A549 (cell line): Measurements from ENCODE around the gene SPSB1. TPM values are rescaled to one million over a fixed set of nuclear protein-coding genes. Genes with fewer than 3 reads are reported as not detected.
A peak's percentile ranks its signal among the peaks of the same experiment; 100 is the strongest.

ENCODE experiments used
- ATAC-seq, 2 experiments: fragments of 200-7000 bp in 1 of 2; fragments of >200 bp in 1 of 2; cut with Nextera tagmentation in 1 of 2; cut with Tn5 transposase in 1 of 2; 3 replicates each; pipeline versions ENCODE4 v1.8.0 to v1.9.1; 2018 to 2020; ENCODE audit warnings: mild to moderate bottlenecking in 1 of 2, moderate library complexity in 1 of 2
- CTCF ChIA-PET: fragments of 300-600 bp; sonication (Branson Sonifier 250); formaldehyde crosslinking; extraction: SDS; loops from one replicate; lab custom pipeline; 2021; ENCODE audit warnings: antibody characterized with exemption, inconsistent platforms; lab: Yijun Ruan, JAX
- POLR2A ChIA-PET: fragments of 350-600 bp; formaldehyde crosslinking; extraction: SDS; loops from one replicate; lab custom pipeline; 2021; ENCODE audit warnings: antibody characterized with exemption, inconsistent platforms; lab: Yijun Ruan, JAX
- DNase-seq, 2 experiments: peaks; one replicate each; pipeline versions ENCODE4 v3.0.0 to v3.0.0-alpha.2; 2011 to 2016; ENCODE audit warnings: low read depth in 1 of 2, low spot score in 1 of 2
- FAIRE-seq: peaks from 2 replicates; lab custom pipeline; 2011; peaks lifted over from hg19 to GRCh38; lab: Jason Lieb, UNC
- H3K27ac ChIP-seq, 2 experiments: fragments of >200 bp; sonication (Bioruptor Twin); formaldehyde crosslinking; 3 replicates each; pipeline ENCODE4 v1.5.1; 2016 to 2017
- H3K4me1 ChIP-seq: fragments of >200 bp; sonication (Bioruptor Twin); formaldehyde crosslinking; 3 replicates; pipeline ENCODE4 v1.6.1; 2016
- H3K4me2 ChIP-seq: fragments of >200 bp; sonication (Bioruptor Twin); formaldehyde crosslinking; 3 replicates; pipeline ENCODE4 v1.6.1; 2016
- H3K4me3 ChIP-seq: fragments of >200 bp; sonication (Bioruptor Twin); formaldehyde crosslinking; 3 replicates; pipeline ENCODE4 v1.5.1; 2016
- H3K9me3 ChIP-seq: fragments of >200 bp; sonication (Bioruptor Twin); formaldehyde crosslinking; 3 replicates; pipeline ENCODE4 v1.6.1; 2016
- CHD4 ChIP-seq: fragments of 200-600 bp; sonication (generic); IDR thresholded peaks from 2 replicates; pipeline ENCODE4 v1.6.1; 2016; ENCODE audit warnings: antibody characterized with exemption, mild to moderate bottlenecking, borderline replicate concordance
- EHF ChIP-seq: fragments of 250-450 bp; sonication (Bioruptor Pico); IDR thresholded peaks from 2 replicates; pipeline ENCODE4 v1.5.0; 2020; ENCODE audit warnings: mild to moderate bottlenecking
- ELK1 ChIP-seq: fragments of 150-350 bp; IDR thresholded peaks from 2 replicates; pipeline ENCODE4 v1.6.1; 2014; ENCODE audit warnings: low read depth, mild to moderate bottlenecking, low read length
- FOSL2 ChIP-seq, 2 experiments: fragments of 450-650 bp in 1 of 2; fragments of >200 bp in 1 of 2; sonication (Bioruptor Twin) in 1 of 2; formaldehyde crosslinking; IDR thresholded peaks; 2 replicates each; pipeline versions ENCODE4 v1.5.0 to v1.6.1; 2016 to 2020; ENCODE audit warnings: mild to moderate bottlenecking in 1 of 2, moderate library complexity in 1 of 2
- GATA3 ChIP-seq: IDR thresholded peaks from 2 replicates; pipeline ENCODE4 v1.6.1; 2012; ENCODE audit warnings: borderline replicate concordance
- HOXB13 ChIP-seq: fragments of 250-450 bp; sonication (Bioruptor Pico); IDR thresholded peaks from 2 replicates; pipeline ENCODE4 v1.5.0; 2020; ENCODE audit warnings: low read depth, mild to moderate bottlenecking, moderate library complexity
- HOXB5 ChIP-seq: fragments of 250-450 bp; sonication (Bioruptor Pico); IDR thresholded peaks from 2 replicates; pipeline ENCODE4 v1.5.0; 2020; ENCODE audit warnings: mild to moderate bottlenecking, moderate library complexity
- JUNB ChIP-seq: fragments of >200 bp; sonication (Bioruptor Twin); formaldehyde crosslinking; IDR thresholded peaks from 2 replicates; pipeline ENCODE4 v1.6.1; 2016
- MAX ChIP-seq: IDR thresholded peaks from 2 replicates; pipeline ENCODE4 v1.6.1; 2012
- POLR2AphosphoS2 ChIP-seq: conservative IDR thresholded peaks from 2 replicates; pipeline ENCODE4 v1.6.1; 2012; ENCODE audit warnings: low read length, improper control_type of control experiment, inconsistent platforms
- SMC3 ChIP-seq: fragments of >200 bp; sonication (Bioruptor Twin); formaldehyde crosslinking; IDR thresholded peaks from 3 replicates; pipeline ENCODE4 v1.6.1; 2018; ENCODE audit warnings: inconsistent platforms
- TP53 ChIP-seq: fragments of 250-450 bp; sonication (Bioruptor Pico); IDR thresholded peaks from 2 replicates; pipeline ENCODE4 v1.5.0; 2021; ENCODE audit warnings: mild to moderate bottlenecking, moderate library complexity
- ZSCAN20 ChIP-seq: fragments of 250-450 bp; sonication (Bioruptor Pico); IDR thresholded peaks from 2 replicates; pipeline ENCODE4 v1.8.0; 2022; ENCODE audit warnings: mild to moderate bottlenecking, moderate library complexity
- WGBS: methylation state at CpG from one replicate; pipeline ENCODE4 v1.1.6; 2017; ENCODE audit errors: missing lambda C conversion rate; 5-methylcytosine and 5-hydroxymethylcytosine counted together
- polyA plus RNA-seq, 4 experiments: library from polyadenylated mRNA; depleted of rRNA in 3 of 4; stranded (reverse); fragments of >200 nt; fragmentation: RNase III in 1 of 4; extraction: RNeasy Plus Mini Kit Qiagen cat#74134 plus additional on column Dnase treatment in 1 of 4; gene quantifications; 2 replicates in 3 of 4; 3 replicates in 1 of 4; pipeline ENCODE4 v1.2.3, GENCODE V29; 2011 to 2017
- TF ChIP-seq, protein P1 (sequence below): fragments of >200 bp; sonication (Bioruptor Twin); formaldehyde crosslinking; IDR thresholded peaks from 2 replicates; pipeline ENCODE4 v1.6.1; 2016

SPSB1 gene
- polyA plus RNA-seq, 2 of the 4 experiments (the other 2 are of a cell fraction), result 22.3 to 23.7 TPM

DNA sequence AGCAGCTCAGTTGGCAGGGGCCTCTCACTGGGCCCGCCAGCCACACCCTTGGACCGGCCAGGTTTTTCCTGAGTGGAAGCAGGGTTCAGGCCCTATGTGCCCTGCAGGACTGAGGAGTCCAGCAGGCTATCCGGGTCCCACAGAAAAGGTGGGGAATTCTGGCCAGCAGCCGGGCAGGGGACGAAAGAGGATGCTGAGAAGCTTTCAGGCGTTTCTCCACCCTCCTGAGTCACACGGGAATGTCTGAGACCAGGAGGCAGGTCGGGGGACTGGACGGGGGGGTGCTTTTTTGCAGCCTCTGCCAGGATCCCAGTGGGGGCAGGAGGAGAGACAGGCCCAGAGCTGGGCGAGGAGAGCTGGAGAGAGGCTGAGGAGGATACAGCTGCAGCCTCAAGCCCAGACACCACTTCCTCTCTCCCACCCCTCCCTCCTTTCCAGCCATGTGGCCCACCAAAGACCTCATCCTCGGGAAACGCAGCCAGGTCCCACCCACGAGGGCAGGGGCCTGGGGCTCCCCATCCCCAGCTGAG lies 105.4 kb downstream of the SPSB1 start:
- POLR2A ChIA-PET, result no interaction called here
- WGBS, result 58% methylated on average over 6 of the region's 13 CpGs
- FAIRE-seq (no peak), ATAC-seq (peak in 1 of 2 experiments; percentile 44; a peak in 3 of 6 replicates), DNase-seq (peak in 1 of 2 experiments; percentile 30)
- Histone ChIP-seq H3K4me1 (peaks cover 46% of the 10 kb centered on the region), H3K4me3 (no peak overlapping the region), H3K9me3 (no peaks in the 10 kb centered on the region; the same call in 2 of the 3 replicates), H3K4me2 (peak overlapping the region; percentile 41; the same call in 2 of the 3 replicates), H3K27ac (peak overlapping the region; percentile 64 to 93)
- CTCF ChIA-PET, result interaction anchor here (1.3 to 1.7 kb wide), 4 partner anchors 13 to 93 kb away, joined by 3 to 7 read pairs (median 4); no protein-coding TSS in a partner anchor
- no peak for TF ChIP-seq CHD4
- TF ChIP-seq ZSCAN20 (CRISPR knock-in tag), result no peak
- 0 out of 2 replicates have a peak, but pooled peaks have one; percentile 21 for TF ChIP-seq MAX

DNA sequence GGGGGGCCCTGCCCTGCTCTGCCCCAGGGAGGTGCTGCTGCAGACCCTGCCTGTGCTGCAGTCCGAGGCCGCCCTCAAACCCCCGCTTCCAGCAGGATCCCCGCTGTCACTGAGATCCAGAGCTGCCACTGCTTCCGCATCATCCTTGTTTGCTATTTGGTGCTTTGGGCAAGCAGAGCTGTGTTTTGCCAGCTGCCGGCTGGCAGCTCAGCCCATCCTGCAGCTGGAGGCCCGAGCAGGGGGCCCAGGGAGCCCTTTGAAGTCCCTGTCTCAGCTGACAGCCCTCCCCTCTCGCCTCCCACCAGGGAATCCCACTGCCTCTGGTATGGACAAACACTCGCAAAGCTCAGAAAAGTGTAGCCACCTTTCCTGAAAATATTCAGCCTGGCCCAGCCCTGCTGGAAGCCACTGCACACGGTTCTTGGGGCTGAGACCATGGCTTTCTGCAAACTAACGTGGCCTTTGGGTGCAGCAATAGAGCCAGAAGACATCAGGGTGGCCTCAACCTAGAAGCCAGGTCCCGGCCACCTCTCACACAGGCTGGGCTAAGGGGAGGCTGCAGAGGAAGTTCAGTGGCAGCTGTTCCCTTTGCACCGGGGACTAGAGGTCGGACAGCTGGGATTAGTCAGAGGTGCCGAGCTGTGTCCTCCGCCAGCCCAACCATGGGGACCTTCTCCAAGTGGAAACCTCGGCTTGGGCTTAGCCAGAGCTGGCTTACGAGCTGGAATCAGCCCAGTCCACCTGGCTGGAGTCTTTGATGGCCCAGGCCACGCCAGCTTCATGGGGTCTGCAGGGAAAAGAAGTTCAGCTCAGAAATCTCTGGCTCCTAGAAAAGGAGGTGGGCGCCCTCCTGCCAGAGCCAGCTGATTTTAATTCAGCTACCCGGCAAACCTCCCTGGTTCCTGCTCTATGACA lies 107.1 kb downstream of the SPSB1 start:
- CTCF ChIA-PET, result interaction anchor here (0.6 to 1.7 kb wide), 10 partner anchors 9 to 122 kb away, joined by 3 to 5 read pairs (median 3); no protein-coding TSS in a partner anchor
- Histone ChIP-seq H3K4me1 (peaks cover 46% of the 10 kb centered on the region), H3K27ac (peak overlapping the region; percentile 71 to 93), H3K4me3 (no peak overlapping the region), H3K4me2 (peak overlapping the region; percentile 48), H3K9me3 (no peaks in the 10 kb centered on the region; the same call in 2 of the 3 replicates)
- POLR2A ChIA-PET, result interaction anchor here (0.8 to 1.6 kb wide), 3 partner anchors 13 to 166 kb away, joined by 3 to 6 read pairs (median 3); no protein-coding TSS in a partner anchor
- no peak for FAIRE-seq
- WGBS, result 69% methylated on average over 10 of the region's 21 CpGs
- DNase-seq, result no peak
- peak; percentile 45 to 58; a peak in 5 of 6 replicates for ATAC-seq
- no peak for TF ChIP-seq GATA3
- TF ChIP-seq, protein P1, sequence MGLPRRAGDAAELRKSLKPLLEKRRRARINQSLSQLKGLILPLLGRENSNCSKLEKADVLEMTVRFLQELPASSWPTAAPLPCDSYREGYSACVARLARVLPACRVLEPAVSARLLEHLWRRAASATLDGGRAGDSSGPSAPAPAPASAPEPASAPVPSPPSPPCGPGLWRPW, result no peak

DNA sequence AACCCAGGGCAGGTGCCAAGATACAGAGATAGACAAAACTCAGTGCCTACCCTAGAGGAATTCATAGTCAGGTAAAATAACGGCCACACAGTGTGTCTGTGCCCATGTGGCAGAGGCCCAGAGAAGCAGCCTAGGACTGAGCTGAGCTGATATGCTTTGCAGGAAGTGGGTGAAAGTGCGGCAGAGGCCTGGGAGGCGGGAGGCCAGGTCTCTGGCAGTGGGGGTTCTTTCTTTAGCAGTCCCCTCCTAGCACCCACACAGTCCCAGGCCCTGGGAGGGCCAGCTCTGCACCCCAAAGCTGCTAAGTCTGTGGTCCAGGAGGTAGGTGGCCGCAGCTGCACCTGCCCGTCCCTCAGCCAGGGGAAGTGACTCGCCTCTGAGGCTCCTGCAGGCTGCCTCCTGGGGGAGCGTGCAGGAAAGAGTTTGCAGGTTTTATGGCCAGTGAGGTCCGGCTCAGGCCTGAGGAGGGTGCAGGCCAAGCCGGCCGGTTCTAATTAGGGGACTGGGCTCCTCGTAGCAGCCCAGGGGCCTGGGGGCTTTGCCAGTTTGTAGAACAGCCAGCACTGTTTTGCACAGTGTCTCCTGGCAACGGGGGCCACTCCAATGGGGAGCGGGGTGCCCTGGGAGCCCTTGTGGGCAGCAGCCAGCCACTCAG lies 107.9 kb downstream of the SPSB1 start:
- ATAC-seq (peak; percentile 69 to 71), FAIRE-seq (no peak)
- CTCF ChIA-PET, result interaction anchor here (0.9 to 1.7 kb wide), 7 partner anchors 10 to 122 kb away, joined by 3 to 5 read pairs (median 3); no protein-coding TSS in a partner anchor
- Histone ChIP-seq H3K4me3 (no peak overlapping the region), H3K27ac (peak overlapping the region; percentile 71 to 93), H3K4me1 (peaks cover 46% of the 10 kb centered on the region), H3K9me3 (no peaks in the 10 kb centered on the region; the same call in 2 of the 3 replicates)
- POLR2A ChIA-PET, result interaction anchor here (0.8 to 1.6 kb wide), 3 partner anchors 12 to 166 kb away, joined by 3 to 6 read pairs (median 3); no protein-coding TSS in a partner anchor
- WGBS, result 51% methylated on average over 8 of the region's 13 CpGs
- TF ChIP-seq FOSL2 (IDR thresholded peaks at IDR 0.05) (no peak), FOSL2 (CRISPR knock-in tag; IDR thresholded peaks at IDR 0.05) (0 out of 2 replicates have a peak, but pooled peaks have one; percentile 12), JUNB (no peak), SMC3 (0 out of 3 replicates have a peak, but pooled peaks have one; percentile 5)
- TF ChIP-seq, all 56 proteins: peak for 2
- H3K4me2 ChIP-seq, result peak overlapping the region; percentile 48
- peak in 1 of 2 experiments; percentile 24 for DNase-seq

GRCh38 chr1:9401080-9401453 lies 108.4 kb downstream of the SPSB1 start:
- no peaks in the 10 kb centered on the region for H3K9me3 ChIP-seq

More at GRCh38 chr1:9401080-9401453, 108.4 kb downstream of the SPSB1 start:
- DNase-seq (no peak), FAIRE-seq (no peak), ATAC-seq (no peak; a peak in 1 of 6 replicates)
- Histone ChIP-seq H3K4me3 (no peak overlapping the region), H3K4me2 (peak overlapping the region; percentile 48), H3K4me1 (peaks cover 46% of the 10 kb centered on the region), H3K27ac (peak overlapping the region; percentile 71 to 93)
- TF ChIP-seq HOXB5 (CRISPR knock-in tag), result no peak
- TF ChIP-seq TP53 (CRISPR knock-in tag), result no peak
- TF ChIP-seq EHF, result no peak
- no peak for TF ChIP-seq POLR2AphosphoS2
- no peak for TF ChIP-seq ELK1
- no peak for TF ChIP-seq HOXB13 (CRISPR knock-in tag)
- ChIA-PET POLR2A (interaction anchor here (1.7 kb wide), 1 partner anchor 12 kb away, joined by 6 read pairs; no protein-coding TSS in a partner anchor), CTCF (interaction anchor here (1.2 to 1.3 kb wide), 2 partner anchors 95 to 111 kb away, joined by 3 to 4 read pairs; no protein-coding TSS in a partner anchor)
- 93% methylated on average over 8 of the region's 15 CpGs for WGBS
